Hepatocyte (in vitro differentiated cells): Measurements from ENCODE around the gene BIRC5.

Experiments used
- CTCF ChIP-seq: fragments of 200-600 bp; sonication (generic); IDR thresholded peaks from 2 replicates; pipeline ENCODE4 v1.5.1; 2016; ENCODE audit warnings: antibody characterized with exemption, mild to moderate bottlenecking; ENCODE audit not compliant: poor library complexity
- EZH2 ChIP-seq: fragments of 200-600 bp; sonication (generic); IDR thresholded peaks from 2 replicates; pipeline ENCODE4 v1.6.1; 2016; ENCODE audit warnings: antibody characterized with exemption, mild to moderate bottlenecking, borderline replicate concordance

- TF ChIP-seq EZH2: no peak
- TF ChIP-seq CTCF: no peak
These were observed 26.1 kb downstream of the BIRC5 start for GRCh38 chr17:78240012-78240655.
